Bronchial epithelial cell (primary cell): Measurements from ENCODE around the gene CMTM2. TPM values are rescaled to one million over a fixed set of nuclear protein-coding genes. Genes with fewer than 3 reads are reported as not detected.
A peak's percentile ranks its signal among the peaks of the same experiment; 100 is the strongest.

Experiments used
- DNase-seq: peaks from one replicate; pipeline ENCODE4 v3.0.0-alpha.2; 2010; ENCODE audit warnings: low read depth
- FAIRE-seq: peaks from 2 replicates; lab custom pipeline; 2011; peaks lifted over from hg19 to GRCh38; lab: Jason Lieb, UNC
- H3K27me3 ChIP-seq: 2 replicates; pipeline ENCODE4 v1.5.1; 2011; ENCODE audit warnings: low read length; ENCODE audit not compliant: control insufficient read depth, insufficient read depth
- H3K36me3 ChIP-seq: 2 replicates; pipeline ENCODE4 v1.5.1; 2011; ENCODE audit warnings: low read length; ENCODE audit not compliant: control insufficient read depth, insufficient read depth
- H3K4me3 ChIP-seq: 2 replicates; pipeline ENCODE4 v1.5.1; 2011; ENCODE audit warnings: mild to moderate bottlenecking, low read depth, low read length, control low read depth
- CTCF ChIP-seq: IDR thresholded peaks from 2 replicates; pipeline ENCODE4 v1.5.1; 2011; ENCODE audit warnings: mild to moderate bottlenecking, moderate library complexity, low read length, control low read depth, inconsistent platforms; ENCODE audit not compliant: insufficient read depth, severe bottlenecking
- total RNA-seq: library from RNA; depleted of rRNA; stranded (reverse); fragments of >200 nt; gene quantifications from 2 replicates; pipeline ENCODE4 v1.2.1, GENCODE V29; 2014

Gene CMTM2
- total RNA-seq, result not detected in 2 replicates

- no peak for DNase-seq
- no peak within 1 kb of the TSS for H3K4me3 ChIP-seq
- no peak for FAIRE-seq
- no peak for TF ChIP-seq CTCF
- H3K36me3 ChIP-seq, result no peaks in the 10 kb centered on the region
- H3K27me3 ChIP-seq, result peaks cover 15% of the 10 kb centered on the region
Measured at GRCh38 chr16:66578651-66579531, at the start of gene CMTM2. CMTM2 (plus strand) TSS chr16:66579463; CDS start chr16:66579608, 145 bp downstream.

- TF ChIP-seq CTCF, result no peak
- H3K36me3 ChIP-seq, result peaks cover 8% of the 10 kb centered on the region
Measured at GRCh38 chr16:66529475-66529874, 49.8 kb upstream of the CMTM2 start.

GRCh38 chr16:66534376-66534799 lies 44.9 kb upstream of the CMTM2 start:
- DNase-seq (no peak), FAIRE-seq (peak; percentile 23)
- H3K36me3 ChIP-seq, result peaks cover 5% of the 10 kb centered on the region
- H3K27me3 ChIP-seq, result no peaks in the 10 kb centered on the region
- H3K4me3 ChIP-seq, result no peak overlapping the region
- no peak for TF ChIP-seq CTCF

More at GRCh38 chr16:66529475-66529874, 49.8 kb upstream of the CMTM2 start:
- no peak overlapping the region for H3K4me3 ChIP-seq
- DNase-seq (no peak), FAIRE-seq (no peak)
- no peaks in the 10 kb centered on the region for H3K27me3 ChIP-seq

- DNase-seq (no peak), FAIRE-seq (no peak)
- no peak for TF ChIP-seq CTCF
- Histone ChIP-seq H3K4me3 (no peak overlapping the region), H3K27me3 (no peaks in the 10 kb centered on the region), H3K36me3 (no peaks in the 10 kb centered on the region)
Measured at GRCh38 chr16:66536525-66536924, 42.7 kb upstream of the CMTM2 start.

- TF ChIP-seq CTCF, result no peak
- Histone ChIP-seq H3K27me3 (no peaks in the 10 kb centered on the region), H3K36me3 (peaks cover 2% of the 10 kb centered on the region), H3K4me3 (no peak overlapping the region)
- FAIRE-seq, result no peak
- DNase-seq, result no peak
Measured at GRCh38 chr16:66537236-66537635, 42.0 kb upstream of the CMTM2 start.
